B cell (primary cell): ENCODE data around the gene YES1. TPM values are rescaled to one million over a fixed set of nuclear protein-coding genes. Genes with fewer than 3 reads are reported as not detected.

Experiments
- ATAC-seq: fragments of 200-7000 bp; cut with Tn5 transposase; one replicate; pipeline ENCODE4 v1.10.0; 2021; ENCODE audit warnings: low read depth, mild to moderate bottlenecking, moderate number of reproducible peaks, moderate library complexity
- CTCF ChIA-PET: fragments of 350-600 bp; sonication (Branson Sonifier 250); formaldehyde crosslinking; loops from one replicate; lab custom pipeline; 2021; ENCODE audit warnings: antibody characterized with exemption, inconsistent platforms; lab: Charles Lee
- POLR2A ChIA-PET: fragments of 350-600 bp; sonication (Branson Sonifier 250); formaldehyde crosslinking; loops from one replicate; lab custom pipeline; 2021; ENCODE audit warnings: antibody characterized with exemption; lab: Charles Lee
- DNase-seq: peaks from one replicate; pipeline ENCODE4 v3.0.0; 2013
- H2AFZ ChIP-seq: 2 replicates; pipeline ENCODE4 v1.6.1; 2012; ENCODE audit warnings: mild to moderate bottlenecking, low read depth, low read length; ENCODE audit not compliant: insufficient read depth, poor library complexity, severe bottlenecking
- H3K27ac ChIP-seq, 2 donors: 1 replicate in 1 of 2; 2 replicates in 1 of 2; pipeline ENCODE4 v1.5.1; 2012 to 2013; ENCODE audit warnings: low read length in 2 of 2, mild to moderate bottlenecking in 2 of 2, moderate library complexity in 1 of 2
- H3K27me3 ChIP-seq, 4 experiments: fragments of 200-600 bp in 1 of 4; sonication (generic) in 1 of 4; replicated peaks in 1 of 4; 1 replicate in 2 of 4; 2 replicates in 2 of 4; pipeline versions ENCODE4 v1.6.1 to v1.7.0; 2013 to 2016; ENCODE audit warnings: low read length in 3 of 4, mild to moderate bottlenecking in 2 of 4, mixed read lengths in 1 of 4, moderate library complexity in 1 of 4; ENCODE audit not compliant: insufficient read depth in 4 of 4, control insufficient read depth in 3 of 4; ENCODE audit errors: control extremely low read depth in 1 of 4
- H3K36me3 ChIP-seq, 2 experiments: replicated peaks in 1 of 2; 1 replicate in 1 of 2; 2 replicates in 1 of 2; pipeline versions ENCODE4 v1.6.1 to v1.7.1; 2013; ENCODE audit warnings: low read length in 1 of 2; ENCODE audit not compliant: insufficient read depth in 2 of 2, control insufficient read depth in 1 of 2; ENCODE audit errors: control extremely low read depth in 1 of 2, extremely low read depth in 1 of 2
- H3K4me1 ChIP-seq, 2 donors: fragments of 200-600 bp in 1 of 2; sonication (generic) in 1 of 2; 1 replicate in 1 of 2; 2 replicates in 1 of 2; pipeline versions ENCODE4 v1.5.1 to v1.6.1; 2013 to 2017; ENCODE audit warnings: low read length in 2 of 2; ENCODE audit not compliant: control insufficient read depth in 2 of 2, insufficient read depth in 2 of 2
- H3K4me2 ChIP-seq: replicated peaks from 2 replicates; pipeline ENCODE3; 2012; ENCODE audit warnings: mild to moderate bottlenecking, low read depth, low read length; ENCODE audit not compliant: poor library complexity, severe bottlenecking
- H3K4me3 ChIP-seq, 5 experiments: fragments of 200-600 bp in 1 of 5; sonication (generic) in 1 of 5; 1 replicate in 3 of 5; 2 replicates in 2 of 5; pipeline versions ENCODE4 v1.5.1 to v1.7.0; 2011 to 2016; ENCODE audit warnings: low read length in 4 of 5, mild to moderate bottlenecking in 4 of 5, low read depth in 2 of 5, control low read depth in 1 of 5, moderate library complexity in 1 of 5; ENCODE audit not compliant: insufficient read depth in 1 of 5; ENCODE audit errors: control extremely low read depth in 1 of 5, extremely low read depth in 1 of 5
- H3K79me2 ChIP-seq: fragments of 200-600 bp; sonication (generic); one replicate; pipeline ENCODE4 v1.6.0; 2016; ENCODE audit warnings: low read length; ENCODE audit not compliant: control insufficient read depth, insufficient read depth
- H3K9ac ChIP-seq: fragments of 200-600 bp; sonication (generic); 2 replicates; pipeline ENCODE4 v1.6.1; 2017; ENCODE audit warnings: mild to moderate bottlenecking, low read length, moderate library complexity
- H3K9me3 ChIP-seq, 3 donors: one replicate each; pipeline versions ENCODE4 v1.6.1 to v1.7.1; 2013; ENCODE audit warnings: low read length in 2 of 3; ENCODE audit not compliant: control insufficient read depth in 2 of 3, insufficient read depth in 1 of 3; ENCODE audit errors: control extremely low read depth in 1 of 3
- H4K20me1 ChIP-seq: 2 replicates; pipeline ENCODE4 v1.6.0; 2012; ENCODE audit warnings: mild to moderate bottlenecking, low read length; ENCODE audit not compliant: insufficient read depth, control insufficient read depth, poor library complexity, severe bottlenecking
- H3K27ac Mint-ChIP-seq: one replicate; pipeline ENCODE4 v1.8.0; 2021; ENCODE audit warnings: mixed read lengths
- H3K27me3 Mint-ChIP-seq: one replicate; pipeline ENCODE4 v1.8.0; 2021; ENCODE audit warnings: mixed read lengths
- H3K4me1 Mint-ChIP-seq: one replicate; pipeline ENCODE4 v1.8.0; 2021; ENCODE audit warnings: mixed read lengths
- H3K4me3 Mint-ChIP-seq: one replicate; pipeline ENCODE4 v1.8.0; 2021; ENCODE audit warnings: mixed read lengths
- H3K9me3 Mint-ChIP-seq: one replicate; pipeline ENCODE4 v1.8.0; 2022; ENCODE audit warnings: mixed read lengths; ENCODE audit not compliant: insufficient read depth
- EZH2 ChIP-seq: IDR thresholded peaks from 2 replicates; pipeline ENCODE4 v1.6.1; 2012; ENCODE audit warnings: borderline replicate concordance, low read depth, mild to moderate bottlenecking, moderate library complexity, low read length; ENCODE audit not compliant: insufficient read depth, poor library complexity, severe bottlenecking
- WGBS: methylation state at CpG from one replicate; pipeline ENCODE4 v1.1.5; 2013; ENCODE audit warnings: missing lambda C conversion rate; ENCODE audit not compliant: insufficient coverage; 5-methylcytosine and 5-hydroxymethylcytosine counted together
- intact Hi-C: fragments of 100-400 bp; cut with micrococcal nuclease; formaldehyde crosslinking; loops from one replicate; pipeline ENCODE4 v1.10.0; 2022
- polyA plus RNA-seq: library from polyadenylated mRNA; depleted of rRNA; stranded (reverse); fragments of >200 nt; gene quantifications from 2 replicates; pipeline ENCODE4 v1.2.3, GENCODE V29; 2012
- total RNA-seq, 2 donors: library from RNA; stranded (reverse); fragments of 120-200 nt in 1 of 2; gene quantifications; 1 replicate in 1 of 2; 2 replicates in 1 of 2; pipeline versions ENCODE4 v1.2.3 to v1.2.4, GENCODE V29; 2013 to 2022
- TF ChIP-seq, protein P1 (sequence below): fragments of 200-600 bp; IDR thresholded peaks from one replicate; pipeline ENCODE4 v1.8.0; 2022; ENCODE audit warnings: antibody characterized with exemption, mild to moderate bottlenecking

Gene YES1
- total and polyA plus RNA-seq, 2 donors (not counting 1 experiment from before 2014, with no cell fraction given), result 0.30 TPM; not detected in 1

GRCh38 chr18:750456-750855, 61.6 kb downstream of the YES1 start:
- TF ChIP-seq, protein P1, sequence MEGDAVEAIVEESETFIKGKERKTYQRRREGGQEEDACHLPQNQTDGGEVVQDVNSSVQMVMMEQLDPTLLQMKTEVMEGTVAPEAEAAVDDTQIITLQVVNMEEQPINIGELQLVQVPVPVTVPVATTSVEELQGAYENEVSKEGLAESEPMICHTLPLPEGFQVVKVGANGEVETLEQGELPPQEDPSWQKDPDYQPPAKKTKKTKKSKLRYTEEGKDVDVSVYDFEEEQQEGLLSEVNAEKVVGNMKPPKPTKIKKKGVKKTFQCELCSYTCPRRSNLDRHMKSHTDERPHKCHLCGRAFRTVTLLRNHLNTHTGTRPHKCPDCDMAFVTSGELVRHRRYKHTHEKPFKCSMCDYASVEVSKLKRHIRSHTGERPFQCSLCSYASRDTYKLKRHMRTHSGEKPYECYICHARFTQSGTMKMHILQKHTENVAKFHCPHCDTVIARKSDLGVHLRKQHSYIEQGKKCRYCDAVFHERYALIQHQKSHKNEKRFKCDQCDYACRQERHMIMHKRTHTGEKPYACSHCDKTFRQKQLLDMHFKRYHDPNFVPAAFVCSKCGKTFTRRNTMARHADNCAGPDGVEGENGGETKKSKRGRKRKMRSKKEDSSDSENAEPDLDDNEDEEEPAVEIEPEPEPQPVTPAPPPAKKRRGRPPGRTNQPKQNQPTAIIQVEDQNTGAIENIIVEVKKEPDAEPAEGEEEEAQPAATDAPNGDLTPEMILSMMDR, result no peak
- no peak for TF ChIP-seq EZH2
- no peaks in the 10 kb centered on the region for H3K27me3 Mint-ChIP-seq
- DNase-seq (no peak), ATAC-seq (no peak)
- no peaks in the 10 kb centered on the region for H3K36me3 ChIP-seq
- ChIA-PET CTCF (interaction anchor here (0.9 to 1.4 kb wide), 2 partner anchors 80 to 89 kb away, joined by 3 to 4 read pairs; no protein-coding TSS in a partner anchor), POLR2A (no interaction called here)
- H3K9ac ChIP-seq, result no peak overlapping the region
- no peaks in the 10 kb centered on the region for H3K9me3 ChIP-seq
- no peak overlapping the region for H3K4me2 ChIP-seq
- no peak overlapping the region for H3K27ac Mint-ChIP-seq
- no peaks in the 10 kb centered on the region for H4K20me1 ChIP-seq
- no CpG with 5 or more reads among the region's 1 CpG for WGBS
- H3K4me3 Mint-ChIP-seq, result no peak overlapping the region
- no peaks in the 10 kb centered on the region for H3K79me2 ChIP-seq
- no peaks in the 10 kb centered on the region for H3K9me3 Mint-ChIP-seq
- no peaks in the 10 kb centered on the region for H3K4me1 Mint-ChIP-seq
- H3K27me3 ChIP-seq, result no peaks in the 10 kb centered on the region
- H3K4me1 ChIP-seq, result no peaks in the 10 kb centered on the region
- H3K27ac ChIP-seq, result no peak overlapping the region
- no peak overlapping the region for H2AFZ ChIP-seq
- no peak overlapping the region for H3K4me3 ChIP-seq
- intact Hi-C loops, result no loop called here

- H4K20me1 ChIP-seq, result no peaks in the 10 kb centered on the region
- ChIA-PET POLR2A (no interaction called here), CTCF (interaction anchor here (0.9 to 1.7 kb wide), 2 partner anchors 86 to 94 kb away, joined by 4 read pairs; no protein-coding TSS in a partner anchor)
- H3K27me3 ChIP-seq, result no peaks in the 10 kb centered on the region
- Mint-ChIP-seq H3K27me3 (peaks cover 2% of the 10 kb centered on the region), H3K9me3 (no peaks in the 10 kb centered on the region), H3K4me3 (no peak overlapping the region), H3K27ac (no peak overlapping the region), H3K4me1 (no peaks in the 10 kb centered on the region)
- DNase-seq (no peak), ATAC-seq (no peak)
- no peaks in the 10 kb centered on the region for H3K79me2 ChIP-seq
- H2AFZ ChIP-seq, result no peak overlapping the region
- H3K27ac ChIP-seq, result no peak overlapping the region
- no peaks in the 10 kb centered on the region for H3K4me1 ChIP-seq
- intact Hi-C loops, result loop anchor here (5.0 kb wide), 1 partner anchor 1797 kb away; no protein-coding TSS in a partner anchor
- WGBS, result no CpG with 5 or more reads among the region's 2 CpGs
- no peaks in the 10 kb centered on the region for H3K36me3 ChIP-seq
- no peak overlapping the region for H3K4me3 ChIP-seq
- no peaks in the 10 kb centered on the region for H3K9me3 ChIP-seq
- H3K4me2 ChIP-seq, result no peak overlapping the region
- no peak for TF ChIP-seq EZH2
- TF ChIP-seq, protein P1, result no peak
- no peak overlapping the region for H3K9ac ChIP-seq
Measured at GRCh38 chr18:744832-745597, 67.0 kb downstream of the YES1 start.
